Chondrocyte (in vitro differentiated cells): Measurements from ENCODE around the gene SPI1. TPM values are rescaled to one million over a fixed set of nuclear protein-coding genes. Genes with fewer than 3 reads are reported as not detected.

Experiments used
- DNase-seq: peaks from one replicate; pipeline ENCODE4 v3.0.0; 2021; ENCODE audit warnings: mixed read lengths, low spot score
- H3K27ac Mint-ChIP-seq: one replicate; pipeline ENCODE4 v1.8.0; 2021; ENCODE audit warnings: mild to moderate bottlenecking, moderate library complexity, mixed read lengths; ENCODE audit not compliant: unreplicated experiment
- H3K27me3 Mint-ChIP-seq: 2 replicates; pipeline ENCODE4 v1.8.0; 2021; ENCODE audit warnings: low read depth, mixed read lengths
- H3K36me3 Mint-ChIP-seq: 2 replicates; pipeline ENCODE4 v1.8.0; 2021; ENCODE audit warnings: low read depth, mixed read lengths
- H3K4me1 Mint-ChIP-seq: 2 replicates; pipeline ENCODE4 v1.8.0; 2021; ENCODE audit warnings: low read depth, mild to moderate bottlenecking, mixed read lengths
- H3K4me3 Mint-ChIP-seq: one replicate; pipeline ENCODE4 v1.8.0; 2021; ENCODE audit warnings: mild to moderate bottlenecking, moderate library complexity, mixed read lengths; ENCODE audit not compliant: unreplicated experiment
- H3K9me3 Mint-ChIP-seq: 2 replicates; pipeline ENCODE4 v1.8.0; 2021; ENCODE audit warnings: low read depth, mixed read lengths
- total RNA-seq: library from RNA; stranded (reverse); gene quantifications from 3 replicates; pipeline ENCODE4 v1.2.1, GENCODE V29; 2021
- TF ChIP-seq, protein P1 (sequence below): fragments of 200-600 bp; sonication (generic); IDR thresholded peaks from 2 replicates; pipeline ENCODE4 v1.5.0; 2021; ENCODE audit warnings: antibody characterized with exemption, mild to moderate bottlenecking, moderate library complexity

SPI1 gene
- total RNA-seq, 1 donor from 2014 or later, result not detected

DNA sequence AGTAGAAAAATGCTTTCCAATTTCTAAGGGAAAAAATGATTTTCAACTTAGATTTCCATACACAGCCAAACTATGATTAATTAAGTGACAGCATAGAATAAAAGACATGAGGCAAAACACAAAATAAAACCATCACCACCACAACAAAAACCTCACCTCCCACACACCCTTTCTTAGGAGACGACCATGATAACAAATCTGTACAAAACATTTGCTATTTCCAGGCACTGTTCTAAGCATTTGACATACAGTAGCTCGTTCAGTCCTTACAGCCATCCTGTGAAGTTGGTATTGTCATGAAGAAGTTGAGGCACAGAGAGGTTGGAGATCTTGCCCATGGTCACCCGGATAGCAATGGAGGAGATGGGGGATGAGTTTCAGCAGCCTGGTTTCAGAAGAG lies 8.7 kb downstream of the SPI1 start:
- H3K27ac Mint-ChIP-seq, result no peak overlapping the region
- DNase-seq, result no peak

DNA sequence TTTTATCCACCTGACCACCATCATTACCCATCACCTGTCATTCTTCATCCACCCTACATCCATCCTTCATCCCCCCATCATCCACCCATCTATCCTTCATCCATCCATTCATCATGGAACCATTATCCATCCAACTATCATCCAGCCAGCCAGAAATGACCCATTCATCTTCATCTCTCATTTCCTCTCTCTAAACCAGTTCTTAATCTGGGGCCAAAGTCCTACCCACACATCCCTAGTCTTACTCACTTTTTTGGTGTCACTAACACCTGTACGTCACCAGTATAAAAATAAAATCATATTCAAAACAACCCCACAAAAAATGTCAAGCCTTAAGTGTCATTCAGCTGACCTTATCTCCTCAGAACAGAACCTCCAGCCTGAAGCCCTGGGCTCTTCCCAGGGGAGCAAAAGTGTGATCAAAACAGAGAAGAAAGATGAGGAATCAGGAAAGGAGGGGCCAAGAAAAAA lies 12.3 kb downstream of the SPI1 start:
- TF ChIP-seq, protein P1, sequence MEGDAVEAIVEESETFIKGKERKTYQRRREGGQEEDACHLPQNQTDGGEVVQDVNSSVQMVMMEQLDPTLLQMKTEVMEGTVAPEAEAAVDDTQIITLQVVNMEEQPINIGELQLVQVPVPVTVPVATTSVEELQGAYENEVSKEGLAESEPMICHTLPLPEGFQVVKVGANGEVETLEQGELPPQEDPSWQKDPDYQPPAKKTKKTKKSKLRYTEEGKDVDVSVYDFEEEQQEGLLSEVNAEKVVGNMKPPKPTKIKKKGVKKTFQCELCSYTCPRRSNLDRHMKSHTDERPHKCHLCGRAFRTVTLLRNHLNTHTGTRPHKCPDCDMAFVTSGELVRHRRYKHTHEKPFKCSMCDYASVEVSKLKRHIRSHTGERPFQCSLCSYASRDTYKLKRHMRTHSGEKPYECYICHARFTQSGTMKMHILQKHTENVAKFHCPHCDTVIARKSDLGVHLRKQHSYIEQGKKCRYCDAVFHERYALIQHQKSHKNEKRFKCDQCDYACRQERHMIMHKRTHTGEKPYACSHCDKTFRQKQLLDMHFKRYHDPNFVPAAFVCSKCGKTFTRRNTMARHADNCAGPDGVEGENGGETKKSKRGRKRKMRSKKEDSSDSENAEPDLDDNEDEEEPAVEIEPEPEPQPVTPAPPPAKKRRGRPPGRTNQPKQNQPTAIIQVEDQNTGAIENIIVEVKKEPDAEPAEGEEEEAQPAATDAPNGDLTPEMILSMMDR, result no peak
- Mint-ChIP-seq H3K4me1 (no peaks in the 10 kb centered on the region), H3K27ac (no peak overlapping the region), H3K27me3 (peaks cover 10% of the 10 kb centered on the region), H3K36me3 (no peaks in the 10 kb centered on the region), H3K9me3 (no peaks in the 10 kb centered on the region), H3K4me3 (no peak overlapping the region)
- DNase-seq, result no peak

More for the DNA sequence above, 8.7 kb downstream of the SPI1 start:
- Mint-ChIP-seq H3K27me3 (peaks cover 10% of the 10 kb centered on the region), H3K36me3 (no peaks in the 10 kb centered on the region), H3K4me1 (no peaks in the 10 kb centered on the region), H3K9me3 (no peaks in the 10 kb centered on the region), H3K4me3 (no peak overlapping the region)
- TF ChIP-seq, protein P1, result no peak

GRCh38 chr11:47361419-47361818 lies 16.9 kb downstream of the SPI1 start:
- Mint-ChIP-seq H3K4me1 (no peaks in the 10 kb centered on the region), H3K27me3 (peaks cover 5% of the 10 kb centered on the region), H3K27ac (no peak overlapping the region), H3K9me3 (no peaks in the 10 kb centered on the region), H3K36me3 (no peaks in the 10 kb centered on the region), H3K4me3 (no peak overlapping the region)
- DNase-seq, result no peak
- TF ChIP-seq, protein P1, result no peak

- Mint-ChIP-seq H3K9me3 (no peaks in the 10 kb centered on the region), H3K4me3 (no peak overlapping the region), H3K4me1 (no peaks in the 10 kb centered on the region), H3K36me3 (no peaks in the 10 kb centered on the region), H3K27me3 (no peaks in the 10 kb centered on the region), H3K27ac (no peak overlapping the region)
- no peak for DNase-seq
- TF ChIP-seq, protein P1, result no peak
Observed at GRCh38 chr11:47360341-47360740, 18.0 kb downstream of the SPI1 start.

DNA sequence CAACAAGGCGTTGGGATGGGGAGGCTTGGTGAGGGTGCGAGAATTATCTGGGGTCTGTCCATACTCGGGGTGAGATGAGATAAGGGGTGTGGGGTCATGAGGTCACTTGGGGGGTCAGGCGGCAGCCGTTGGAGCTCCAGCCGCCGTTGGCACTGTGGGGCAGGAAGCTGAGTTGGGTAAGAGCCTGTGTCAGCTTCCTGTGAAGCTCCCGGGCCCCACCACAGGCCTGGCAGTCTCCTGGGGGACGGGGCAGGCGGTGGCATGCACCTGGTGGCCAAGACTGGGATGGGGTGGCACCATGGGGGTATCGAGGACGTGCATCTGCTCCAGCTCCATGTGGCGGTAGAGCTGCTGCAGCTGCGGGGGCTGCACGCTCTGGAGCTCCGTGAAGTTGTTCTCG lies 18.8 kb downstream of the SPI1 start:
- no peak overlapping the region for H3K27ac Mint-ChIP-seq

More for the DNA sequence above, 18.8 kb downstream of the SPI1 start:
- TF ChIP-seq, protein P1, result no peak
- no peak for DNase-seq
- Mint-ChIP-seq H3K4me3 (no peak overlapping the region), H3K27me3 (no peaks in the 10 kb centered on the region), H3K4me1 (peaks cover 5% of the 10 kb centered on the region), H3K9me3 (no peaks in the 10 kb centered on the region), H3K36me3 (no peaks in the 10 kb centered on the region)
